T1000 (cell line): ENCODE data around the gene TSPO.
"Not testable (repeated sequence)": the region's sequence is repeated elsewhere in the genome, so short reads cannot be mapped to it uniquely, and the experiment has no call there.

Experiments
- DNase-seq: peaks from one replicate; lab custom pipeline; 2025; ENCODE audit warnings: mixed read lengths; lab: John Stamatoyannopoulos, UW

The TSPO gene

DNA sequence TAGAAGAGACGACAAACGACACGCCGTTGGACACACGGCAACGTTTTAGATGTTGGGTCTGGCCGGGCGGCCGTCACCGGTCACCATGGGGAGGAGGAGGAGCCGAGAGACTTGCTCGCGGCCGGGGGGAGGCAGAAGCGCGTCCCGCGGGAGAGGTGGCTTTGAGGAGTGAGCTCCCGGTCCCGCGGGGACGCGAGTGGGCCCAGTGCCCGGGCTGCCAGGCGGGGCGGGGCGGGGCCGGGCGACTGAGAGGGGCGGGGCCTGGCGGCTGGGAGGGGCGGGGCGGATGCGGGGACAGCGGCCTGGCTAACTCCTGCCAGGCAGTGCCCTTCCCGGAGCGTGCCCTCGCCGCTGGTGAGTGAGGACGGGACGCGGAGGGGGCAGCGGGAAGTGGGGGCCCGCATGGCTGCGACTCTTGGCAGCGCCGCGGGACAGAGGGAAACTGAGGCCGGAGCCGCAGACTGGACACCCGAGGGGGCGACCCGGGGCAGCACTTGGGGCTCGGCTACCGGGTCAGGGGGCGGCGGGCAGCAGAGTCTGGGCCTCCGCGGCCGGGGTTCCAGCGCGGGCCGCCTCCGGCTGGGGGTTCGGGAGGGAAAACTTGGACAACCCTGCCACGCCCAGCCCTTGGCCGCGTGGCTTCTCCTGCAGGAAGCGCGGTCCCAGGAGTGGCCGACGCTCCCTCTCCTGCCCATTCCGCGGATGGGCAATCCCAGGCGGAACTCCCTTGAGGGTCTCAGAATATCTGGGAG, at the start of gene TSPO:
TSPO (plus strand) TSS at position 309 of the 752 bp plus-strand sequence. CDS start 7,680 bp downstream, outside the sequence.
- DNase-seq: peak; percentile 56

- peak; percentile 5 for DNase-seq
These were observed 47.2 kb upstream of the TSPO start for GRCh38 chr22:43104056-43104625.

- not testable (repeated sequence) for DNase-seq
These were observed 46.4 kb upstream of the TSPO start for GRCh38 chr22:43104950-43105349.

DNA sequence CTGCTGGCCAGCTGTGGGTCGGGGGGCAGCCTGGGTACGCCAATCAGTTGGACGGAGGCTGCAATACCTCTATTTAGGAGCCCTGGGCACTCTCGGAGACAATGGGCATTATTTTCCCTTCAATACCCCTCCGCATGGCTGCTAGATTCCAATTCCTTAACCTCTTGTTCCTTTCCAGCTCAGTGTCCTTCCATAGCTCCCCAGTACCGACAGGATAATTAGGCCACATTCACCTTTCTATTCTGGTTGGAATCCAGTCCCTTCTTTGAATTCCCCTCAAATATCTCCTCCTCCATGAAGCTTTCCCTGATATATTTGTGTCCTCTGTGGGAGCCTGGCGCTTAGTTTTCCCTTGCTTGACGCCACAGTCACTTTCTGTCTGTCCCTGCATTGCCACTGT, 45.1 kb upstream of the TSPO start:
- no peak for DNase-seq

GRCh38 chr22:43109511-43109910, 41.8 kb upstream of the TSPO start:
- no peak for DNase-seq

GRCh38 chr22:43109921-43110443, 41.4 kb upstream of the TSPO start:
- DNase-seq: peak; percentile 72

- peak; percentile 18 for DNase-seq
These were observed 40.9 kb upstream of the TSPO start, which contains the start of gene BIK for GRCh38 chr22:43110444-43110926. Gene BIK (plus strand): TSS chr22:43110750. CDS start chr22:43124023, 13,273 bp downstream.

DNA sequence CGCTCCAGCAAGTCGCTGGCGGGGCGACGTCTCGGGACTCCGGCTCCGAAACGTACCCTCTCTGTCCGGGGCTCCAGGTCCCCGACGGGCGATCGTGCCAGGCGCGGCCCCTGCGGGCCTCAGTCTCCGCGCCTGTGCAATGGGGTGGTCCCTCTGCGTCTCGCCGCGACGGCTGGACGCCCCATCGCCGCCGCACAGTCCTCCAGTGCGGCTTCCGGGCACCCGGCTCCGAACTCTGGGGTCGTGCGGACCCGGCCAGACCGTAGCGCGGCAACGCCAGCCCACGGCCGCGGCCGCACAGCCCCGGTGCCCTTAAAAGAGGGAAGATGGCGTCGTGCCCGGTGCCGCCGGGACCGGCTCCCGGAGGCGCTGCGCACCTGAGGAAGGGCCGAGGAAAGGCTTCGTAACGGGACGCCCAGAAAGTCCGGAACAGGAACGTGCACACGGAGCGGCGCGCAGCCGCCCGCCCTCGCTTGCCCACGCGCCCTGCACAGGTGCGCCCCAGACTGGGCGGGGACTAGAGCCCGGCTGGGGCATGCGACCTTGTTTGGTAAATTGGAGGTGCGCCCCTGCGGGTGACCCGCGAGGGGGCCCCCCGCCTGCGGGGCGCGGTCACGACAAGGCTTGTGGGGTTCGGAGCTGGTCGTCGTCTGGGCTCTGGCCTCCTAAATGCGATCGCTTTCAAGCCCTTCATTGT, 40.3 kb upstream of the TSPO start:
- DNase-seq: no peak

GRCh38 chr22:43113526-43114251, 37.7 kb upstream of the TSPO start:
- no peak for DNase-seq

DNA sequence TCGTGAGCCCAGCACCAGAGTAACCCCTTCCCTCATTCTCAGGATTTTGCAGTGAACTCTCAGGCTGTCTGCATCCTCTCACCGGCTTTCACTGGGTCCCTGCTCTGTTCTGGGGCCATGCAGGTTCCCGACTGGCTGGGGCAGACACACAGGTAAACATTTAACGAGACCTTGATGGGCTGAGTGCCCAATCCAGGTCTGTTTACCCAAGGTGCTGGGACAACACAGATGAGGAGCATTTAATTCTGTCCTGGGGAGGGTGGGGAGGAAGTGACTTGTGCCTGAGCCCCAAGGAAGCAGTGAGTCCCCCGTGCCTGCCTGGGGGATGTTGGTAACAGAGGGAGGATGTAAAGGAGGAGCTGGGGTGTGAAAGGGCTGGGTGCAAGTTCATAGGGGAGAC, 36.4 kb upstream of the TSPO start:
- no peak for DNase-seq

DNA sequence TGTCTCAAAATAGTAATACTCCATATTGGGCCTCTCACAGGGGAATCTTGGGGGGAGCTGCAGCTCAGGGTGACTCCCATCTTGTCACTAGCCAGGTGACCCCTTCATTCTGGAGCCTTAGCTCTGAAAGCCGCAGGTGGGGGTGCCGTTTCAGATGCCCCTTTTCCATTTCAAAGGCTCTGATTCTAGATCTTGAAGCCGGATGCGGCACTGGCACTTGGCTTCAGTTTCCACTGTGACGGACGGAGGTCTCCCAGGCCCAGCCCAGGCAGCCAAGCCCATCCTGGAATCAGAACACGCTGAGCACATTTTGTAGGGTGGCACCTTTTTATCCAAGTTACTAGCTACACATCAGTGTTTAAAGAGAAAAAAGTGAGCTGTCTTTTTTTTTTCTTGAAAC, 34.4 kb upstream of the TSPO start:
- DNase-seq: no peak

DNA sequence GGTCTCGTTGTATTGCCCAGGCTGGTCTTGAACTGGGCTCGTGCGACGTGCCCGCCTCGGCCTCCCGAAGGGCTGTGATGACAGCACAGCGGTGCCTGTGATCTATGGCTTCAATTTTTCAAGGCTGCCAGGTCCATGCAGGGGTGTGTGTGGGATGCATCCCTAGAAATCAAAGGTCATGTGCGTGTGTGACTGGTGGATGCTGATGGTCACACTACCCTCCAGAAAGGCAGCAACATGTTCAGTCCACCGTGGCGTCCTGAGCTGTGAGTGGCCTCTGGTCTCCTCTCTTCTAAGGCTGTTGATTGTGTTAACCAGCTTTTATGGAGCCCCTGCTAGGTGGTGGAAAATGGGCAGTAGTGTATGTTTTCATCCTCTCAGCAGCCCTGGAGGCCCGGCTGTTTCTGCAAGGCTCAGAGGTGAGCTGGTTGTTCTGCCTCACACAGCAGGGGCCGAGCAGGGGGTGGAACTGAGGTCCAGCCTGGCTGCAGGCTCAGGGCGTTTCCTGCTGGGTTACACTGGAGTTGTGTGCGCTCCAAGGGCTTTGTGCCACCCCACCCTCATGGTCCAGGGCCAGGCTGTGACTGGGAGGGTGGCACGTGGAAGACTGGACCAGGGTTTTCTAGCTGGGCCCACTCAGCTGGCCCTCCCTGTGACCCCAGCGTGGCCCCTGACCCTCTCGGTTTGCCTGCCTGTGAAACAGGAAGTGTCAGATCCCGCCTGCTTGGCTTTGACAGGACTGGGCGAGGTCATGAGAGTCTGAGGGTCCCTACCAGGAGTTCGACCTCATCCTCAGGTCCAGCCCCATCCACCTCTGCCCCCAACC, 33.1 kb upstream of the TSPO start:
- DNase-seq: no peak

- DNase-seq: no peak
These were observed 32.4 kb upstream of the TSPO start for GRCh38 chr22:43118953-43119458.

GRCh38 chr22:43126501-43127165, 24.7 kb upstream of the TSPO start:
- peak; percentile 45 for DNase-seq

GRCh38 chr22:43127166-43127908, 24.0 kb upstream of the TSPO start:
- no peak for DNase-seq

DNA sequence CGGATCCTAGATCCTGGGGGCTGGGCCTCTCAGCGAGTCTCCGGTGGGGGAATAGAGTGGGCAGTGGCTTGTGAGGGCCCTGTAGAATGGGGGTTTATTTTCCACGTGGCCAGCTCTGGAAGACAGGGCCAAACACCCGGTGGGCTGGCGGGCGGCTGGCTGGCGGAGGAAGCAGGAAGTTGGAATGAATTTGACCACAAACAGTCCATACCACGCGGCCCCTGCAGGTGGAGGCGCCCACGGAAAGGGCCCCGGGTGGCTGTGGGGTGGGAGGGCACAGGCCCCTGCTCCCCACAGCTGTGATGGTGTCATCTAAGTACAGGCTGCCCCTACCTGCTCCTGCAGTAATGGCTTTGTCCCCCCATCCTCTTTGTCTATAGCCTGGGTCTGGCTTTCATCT, 23.2 kb upstream of the TSPO start:
- no peak for DNase-seq

DNA sequence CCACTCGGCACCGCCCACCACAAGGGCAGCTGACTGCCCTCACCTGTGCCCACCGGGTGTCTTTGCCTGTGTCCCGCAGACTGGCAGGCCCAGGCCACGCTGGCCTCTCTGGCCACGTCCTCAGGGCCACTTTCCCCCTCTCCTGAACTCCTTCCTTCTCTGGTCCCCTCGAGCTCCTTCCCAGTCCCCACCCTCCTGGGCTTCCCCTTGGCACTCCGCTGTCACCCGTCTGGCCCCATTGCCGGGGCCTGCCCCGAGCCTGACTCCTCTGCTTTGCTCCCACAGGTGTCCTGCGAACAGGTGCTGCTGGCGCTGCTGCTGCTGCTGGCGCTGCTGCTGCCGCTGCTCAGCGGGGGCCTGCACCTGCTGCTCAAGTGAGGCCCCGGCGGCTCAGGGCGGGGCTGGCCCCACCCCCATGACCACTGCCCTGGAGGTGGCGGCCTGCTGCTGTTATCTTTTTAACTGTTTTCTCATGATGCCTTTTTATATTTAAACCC, 22.4 kb upstream of the TSPO start:
- DNase-seq: no peak

DNA sequence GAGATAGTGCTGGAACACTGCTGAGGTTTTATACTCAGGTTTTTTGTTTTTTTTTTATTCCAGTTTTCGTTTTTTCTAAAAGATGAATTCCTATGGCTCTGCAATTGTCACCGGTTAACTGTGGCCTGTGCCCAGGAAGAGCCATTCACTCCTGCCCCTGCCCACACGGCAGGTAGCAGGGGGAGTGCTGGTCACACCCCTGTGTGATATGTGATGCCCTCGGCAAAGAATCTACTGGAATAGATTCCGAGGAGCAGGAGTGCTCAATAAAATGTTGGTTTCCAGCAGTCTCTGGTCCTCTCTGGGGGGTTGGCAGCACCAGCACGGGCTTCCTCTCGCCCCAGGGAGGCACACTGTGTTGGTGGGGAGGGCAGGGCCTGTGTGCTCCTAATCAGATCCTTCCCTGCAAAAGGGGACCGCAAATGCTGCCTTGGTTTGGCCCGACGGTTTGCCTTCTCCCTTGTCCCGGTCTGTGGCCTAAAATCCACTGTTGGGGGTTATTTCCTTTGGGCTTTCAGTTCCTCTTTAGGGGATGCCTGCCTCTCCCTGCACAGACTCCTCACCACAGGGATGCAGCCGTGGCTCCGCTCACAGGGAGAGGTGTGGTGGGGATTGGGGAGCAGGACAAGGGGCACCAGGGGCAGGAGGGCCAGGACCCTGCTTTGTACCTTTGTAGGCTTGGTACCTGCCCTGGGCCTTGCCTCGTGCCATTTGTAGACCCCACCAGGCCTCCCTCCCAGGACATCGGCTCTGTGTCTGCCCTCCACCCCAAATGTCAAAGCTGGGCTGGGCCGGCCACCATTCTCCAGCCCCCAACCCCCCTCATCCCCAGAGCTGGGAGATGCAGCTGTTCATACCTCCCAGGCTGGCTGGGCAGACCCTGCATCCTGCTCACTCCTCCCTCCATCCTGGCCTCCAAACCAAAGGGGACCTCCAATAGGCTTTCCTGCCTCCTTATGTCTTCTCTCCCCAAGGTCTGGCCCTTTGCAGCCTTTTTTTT, 21.6 kb upstream of the TSPO start:
- DNase-seq: no peak
